Uterus (tissue), 4 donors: ENCODE results near the gene TRAP1. TPM values are rescaled to one million over a fixed set of nuclear protein-coding genes. Genes with fewer than 3 reads are reported as not detected.

ENCODE experiments used
- DNase-seq, 2 donors: peaks; one replicate each; pipeline ENCODE4 v3.0.0-alpha.2; 2019 to 2020
- H3K27ac ChIP-seq, 2 donors: fragments of 200-600 bp; sonication (generic); 1 replicate in 1 of 2; 2 replicates in 1 of 2; pipeline ENCODE4 v1.5.1; 2016 to 2018
- H3K27me3 ChIP-seq, 2 donors: fragments of 200-600 bp; sonication (generic); one replicate each; pipeline ENCODE4 v1.5.1; 2018 to 2019; ENCODE audit warnings: control low read depth in 1 of 2
- H3K36me3 ChIP-seq, 2 donors: fragments of 200-600 bp; sonication (generic); one replicate each; pipeline ENCODE4 v1.5.1; 2019; ENCODE audit warnings: control low read depth in 1 of 2
- H3K4me1 ChIP-seq, 2 donors: fragments of 200-600 bp; sonication (generic); one replicate each; pipeline ENCODE4 v1.5.1; 2018 to 2019; ENCODE audit warnings: control low read depth in 1 of 2
- H3K4me3 ChIP-seq, 2 donors: fragments of 200-600 bp; sonication (generic); 1 replicate in 1 of 2; 2 replicates in 1 of 2; pipeline ENCODE4 v1.5.1; 2018 to 2019; ENCODE audit warnings: mild to moderate bottlenecking in 1 of 2
- H3K9me3 ChIP-seq, 2 donors: fragments of 200-600 bp; sonication (generic); one replicate each; pipeline ENCODE4 v1.5.1; 2019; ENCODE audit warnings: control low read depth in 1 of 2
- POLR2A ChIP-seq, 2 donors: fragments of 450-650 bp; IDR thresholded peaks; one replicate each; pipeline ENCODE4 v1.6.1; 2016; ENCODE audit warnings: antibody characterized with exemption in 2 of 2, mild to moderate bottlenecking in 1 of 2, moderate library complexity in 1 of 2
- intact Hi-C: fragments of 100-400 bp; cut with DNase I; formaldehyde crosslinking; loops from one replicate; pipeline ENCODE4 v1.15.1; 2023; ENCODE audit warnings: low total_unique reads
- total RNA-seq, 4 donors: library from RNA; depleted of rRNA in 3 of 4; stranded (reverse); fragments of >200 nt in 3 of 4; gene quantifications; one replicate each; pipeline versions ENCODE4 v1.1.0 to v1.2.4, GENCODE V29; 2014 to 2023
- TF ChIP-seq, protein P1 (sequence below), 4 experiments: fragments of 200-600 bp in 2 of 4; fragments of 450-650 bp in 2 of 4; sonication (generic) in 2 of 4; IDR thresholded peaks; one replicate each; pipeline ENCODE4 v1.5.1; 2016 to 2019; ENCODE audit warnings: antibody characterized with exemption in 4 of 4, mild to moderate bottlenecking in 2 of 4, moderate library complexity in 1 of 4
- donor health status: DM: yes; HTN: yes; CAD: no.

TRAP1 gene
- total RNA-seq, 4 donors from 2014 or later: 54.8 to 119 (median 84.8) TPM

DNA sequence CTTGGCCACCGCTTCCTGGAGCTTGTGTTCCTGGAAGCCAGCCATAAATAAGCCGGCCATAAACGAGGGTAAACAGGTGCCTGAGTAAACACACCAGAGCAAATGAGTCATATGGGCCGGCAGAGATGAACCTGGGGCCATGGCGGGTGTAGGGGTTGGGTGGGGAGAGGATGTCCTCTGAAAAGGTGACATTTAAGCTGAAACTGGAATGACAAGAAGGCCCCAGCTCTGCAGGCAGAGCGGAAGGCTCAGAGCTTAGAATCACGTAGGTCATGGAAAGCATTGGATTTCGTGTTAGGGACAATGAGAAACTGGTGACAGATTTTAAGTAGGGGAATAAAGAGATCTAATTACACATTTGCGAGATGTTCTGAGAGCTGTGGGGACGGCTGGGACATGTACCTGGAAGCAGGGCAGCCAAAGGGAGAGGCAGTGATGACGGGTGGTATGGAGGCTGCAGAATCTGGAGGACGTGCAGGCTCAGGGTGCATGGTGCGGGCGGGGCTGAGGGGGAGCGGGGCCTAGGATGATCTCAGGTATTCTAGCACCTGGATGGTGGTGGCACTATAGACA is 70.9 kb downstream of the TRAP1 start:
- DNase-seq: no peak
- H3K36me3 ChIP-seq: no peaks in the 10 kb centered on the region
- H3K4me3 ChIP-seq: no peak overlapping the region
- no peaks in the 10 kb centered on the region for H3K9me3 ChIP-seq
- no peak for TF ChIP-seq POLR2A (IDR thresholded peaks at IDR 0.05)
- TF ChIP-seq, protein P1, sequence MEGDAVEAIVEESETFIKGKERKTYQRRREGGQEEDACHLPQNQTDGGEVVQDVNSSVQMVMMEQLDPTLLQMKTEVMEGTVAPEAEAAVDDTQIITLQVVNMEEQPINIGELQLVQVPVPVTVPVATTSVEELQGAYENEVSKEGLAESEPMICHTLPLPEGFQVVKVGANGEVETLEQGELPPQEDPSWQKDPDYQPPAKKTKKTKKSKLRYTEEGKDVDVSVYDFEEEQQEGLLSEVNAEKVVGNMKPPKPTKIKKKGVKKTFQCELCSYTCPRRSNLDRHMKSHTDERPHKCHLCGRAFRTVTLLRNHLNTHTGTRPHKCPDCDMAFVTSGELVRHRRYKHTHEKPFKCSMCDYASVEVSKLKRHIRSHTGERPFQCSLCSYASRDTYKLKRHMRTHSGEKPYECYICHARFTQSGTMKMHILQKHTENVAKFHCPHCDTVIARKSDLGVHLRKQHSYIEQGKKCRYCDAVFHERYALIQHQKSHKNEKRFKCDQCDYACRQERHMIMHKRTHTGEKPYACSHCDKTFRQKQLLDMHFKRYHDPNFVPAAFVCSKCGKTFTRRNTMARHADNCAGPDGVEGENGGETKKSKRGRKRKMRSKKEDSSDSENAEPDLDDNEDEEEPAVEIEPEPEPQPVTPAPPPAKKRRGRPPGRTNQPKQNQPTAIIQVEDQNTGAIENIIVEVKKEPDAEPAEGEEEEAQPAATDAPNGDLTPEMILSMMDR (IDR thresholded peaks at IDR 0.05): no peak
- H3K27me3 ChIP-seq: no peaks in the 10 kb centered on the region
- intact Hi-C loops: no loop called here
- H3K4me1 ChIP-seq: no peaks in the 10 kb centered on the region
- H3K27ac ChIP-seq: no peak overlapping the region

DNA sequence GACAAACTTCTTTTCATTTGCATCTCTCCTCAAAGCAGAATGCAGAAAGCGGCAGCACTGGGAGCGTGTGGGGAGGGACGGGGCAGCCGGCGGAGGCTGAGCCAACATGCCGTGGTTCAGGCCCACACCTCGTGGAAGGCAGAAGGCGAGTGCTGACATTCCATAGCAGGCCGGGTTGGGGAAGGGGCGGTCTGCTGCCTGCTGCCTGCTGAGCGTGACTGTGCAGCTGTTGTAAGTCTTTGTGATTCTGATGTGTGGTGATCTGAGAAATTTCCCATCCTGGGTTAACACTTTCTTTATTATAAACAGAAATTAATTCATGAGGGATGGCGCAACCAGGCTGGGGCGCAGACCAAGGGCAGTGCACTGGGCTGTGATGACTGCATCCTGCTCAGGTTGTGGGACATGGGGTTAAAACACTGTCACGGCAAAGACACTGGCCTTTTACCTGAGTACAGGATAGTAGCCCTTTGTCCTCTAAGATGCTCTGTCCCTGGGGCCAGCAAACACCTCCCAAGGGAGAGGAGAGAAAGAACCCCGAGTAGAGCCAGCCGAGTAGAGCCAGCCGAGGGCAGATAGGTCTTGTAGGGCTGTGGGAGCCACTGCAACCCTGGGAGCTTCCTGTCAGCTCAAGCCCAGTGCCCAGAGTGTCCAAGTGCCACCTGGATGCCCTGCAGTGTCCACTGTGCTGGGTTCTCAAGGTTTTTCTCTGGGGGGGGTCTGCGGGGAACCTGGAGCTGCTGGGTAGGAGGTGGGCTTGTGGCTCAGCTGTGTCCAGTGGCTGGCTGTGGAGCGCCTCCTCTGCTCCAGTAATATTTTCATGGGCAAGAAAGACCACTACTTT is 71.6 kb downstream of the TRAP1 start:
- TF ChIP-seq, protein P1 (IDR thresholded peaks at IDR 0.05): no peak
- TF ChIP-seq POLR2A (IDR thresholded peaks at IDR 0.05): no peak
- intact Hi-C loops: no loop called here
- Histone ChIP-seq H3K27ac (no peak overlapping the region), H3K36me3 (no peaks in the 10 kb centered on the region), H3K4me1 (no peaks in the 10 kb centered on the region), H3K4me3 (no peak overlapping the region), H3K9me3 (no peaks in the 10 kb centered on the region), H3K27me3 (no peaks in the 10 kb centered on the region)
- DNase-seq: no peak

DNA sequence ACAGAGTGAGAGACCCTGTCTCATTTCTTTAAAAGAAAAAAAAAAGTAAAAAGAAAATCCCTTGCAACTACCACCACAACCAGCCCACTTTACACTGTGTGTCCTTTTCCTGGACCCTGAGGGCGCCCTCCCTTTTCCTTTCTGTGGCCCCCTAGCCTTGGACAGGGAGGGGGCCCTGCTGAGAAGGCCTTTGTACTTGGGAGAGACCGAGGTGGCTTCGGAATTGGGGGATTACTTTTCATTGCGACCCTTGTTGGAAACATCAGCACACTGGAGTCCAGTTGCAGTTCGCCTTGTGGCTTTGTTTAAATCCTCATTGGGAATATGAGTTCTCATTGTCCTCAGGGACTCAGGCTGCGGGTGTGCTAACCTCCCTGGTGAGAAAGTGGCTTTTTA is 72.2 kb downstream of the TRAP1 start:
- Histone ChIP-seq H3K4me1 (no peaks in the 10 kb centered on the region), H3K9me3 (no peaks in the 10 kb centered on the region), H3K27ac (no peak overlapping the region), H3K36me3 (no peaks in the 10 kb centered on the region), H3K4me3 (no peak overlapping the region), H3K27me3 (no peaks in the 10 kb centered on the region)
- intact Hi-C loops: no loop called here
- no peak for DNase-seq
- TF ChIP-seq, protein P1 (IDR thresholded peaks at IDR 0.05): no peak
- TF ChIP-seq POLR2A (IDR thresholded peaks at IDR 0.05): no peak

DNA sequence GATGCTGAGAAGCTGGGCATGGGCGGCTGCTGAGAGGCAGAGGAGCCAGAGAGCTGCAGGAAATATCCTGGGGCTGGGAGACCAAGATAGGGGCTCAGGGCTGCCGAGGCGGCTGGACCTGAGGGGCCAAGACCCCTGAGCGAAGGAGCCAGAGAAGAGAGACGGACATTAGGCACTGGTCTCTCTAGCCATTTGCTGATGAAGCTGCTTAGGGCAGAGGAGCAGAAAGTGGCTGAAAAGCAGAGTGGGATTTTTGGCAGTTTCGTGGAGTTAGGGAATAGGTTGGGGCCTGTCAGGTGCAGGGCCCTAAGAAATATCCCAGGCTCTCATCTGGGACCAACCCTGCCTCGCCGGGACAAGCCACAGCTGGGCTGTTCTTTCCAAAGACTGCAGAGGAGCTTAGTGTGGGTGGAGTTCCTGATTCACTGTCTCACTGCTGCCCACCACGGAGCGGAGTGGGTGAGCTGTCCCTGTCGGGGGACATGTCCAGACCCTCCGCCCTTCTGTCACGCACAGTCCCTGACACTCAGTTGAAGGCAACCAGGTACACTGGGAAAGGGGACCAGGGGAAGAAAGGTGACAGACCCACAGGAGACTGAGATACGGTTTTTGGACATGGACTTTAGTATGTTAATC is 74.1 kb downstream of the TRAP1 start:
- no peaks in the 10 kb centered on the region for H3K9me3 ChIP-seq
- no peaks in the 10 kb centered on the region for H3K4me1 ChIP-seq
- intact Hi-C loops: no loop called here
- no peak for TF ChIP-seq POLR2A (IDR thresholded peaks at IDR 0.05)
- TF ChIP-seq, protein P1 (IDR thresholded peaks at IDR 0.05): no peak
- H3K4me3 ChIP-seq: no peak overlapping the region
- no peaks in the 10 kb centered on the region for H3K27me3 ChIP-seq
- no peaks in the 10 kb centered on the region for H3K36me3 ChIP-seq
- no peak overlapping the region for H3K27ac ChIP-seq
- DNase-seq: no peak
